Esophagus squamous epithelium (tissue), 5 donors: Measurements from ENCODE around the gene SLC45A1. TPM values are rescaled to one million over a fixed set of nuclear protein-coding genes. Genes with fewer than 3 reads are reported as not detected.

ENCODE experiments used
- DNase-seq: peaks from one replicate; lab custom pipeline; 2025; lab: John Stamatoyannopoulos, UW
- H3K27ac ChIP-seq, 4 donors: fragments of 200-600 bp; sonication (generic); one replicate each; pipeline ENCODE4 v1.5.1; 2016 to 2019; ENCODE audit warnings: mild to moderate bottlenecking in 1 of 4
- H3K27me3 ChIP-seq, 4 donors: fragments of 200-600 bp; sonication (generic); 1 replicate in 3 of 4; 2 replicates in 1 of 4; pipeline versions ENCODE4 v1.5.1 to v1.6.0; 2017 to 2021; ENCODE audit warnings: antibody characterized with exemption in 1 of 4
- H3K36me3 ChIP-seq, 3 donors: fragments of 200-600 bp; sonication (generic); one replicate each; pipeline ENCODE4 v1.5.1; 2016 to 2019
- H3K4me1 ChIP-seq, 3 donors: fragments of 200-600 bp; sonication (generic); one replicate each; pipeline ENCODE4 v1.5.1; 2017 to 2019
- H3K4me3 ChIP-seq, 4 donors: fragments of 200-600 bp; sonication (generic); 1 replicate in 3 of 4; 2 replicates in 1 of 4; pipeline ENCODE4 v1.5.1; 2016 to 2019; ENCODE audit warnings: mild to moderate bottlenecking in 2 of 4, moderate library complexity in 1 of 4
- H3K9me3 ChIP-seq, 3 donors: fragments of 200-600 bp; sonication (generic); one replicate each; pipeline ENCODE4 v1.5.1; 2016 to 2019
- CTCF ChIP-seq, 6 experiments: fragments of 450-650 bp in 4 of 6; fragments of 200-600 bp in 2 of 6; sonication (generic) in 2 of 6; IDR thresholded peaks; one replicate each; pipeline ENCODE4 v1.5.1; 2016 to 2019; ENCODE audit warnings: antibody characterized with exemption in 6 of 6, mild to moderate bottlenecking in 4 of 6, moderate library complexity in 4 of 6
- POLR2A ChIP-seq, 4 donors: fragments of 450-650 bp; IDR thresholded peaks; one replicate each; pipeline ENCODE4 v1.6.1; 2017; ENCODE audit warnings: antibody characterized with exemption in 4 of 4, mild to moderate bottlenecking in 4 of 4, moderate library complexity in 3 of 4
- WGBS, 2 donors: methylation state at CpG; one replicate each; pipeline ENCODE4 v1.1.5; 2018; 5-methylcytosine and 5-hydroxymethylcytosine counted together
- intact Hi-C: fragments of 100-400 bp; cut with DNase I; formaldehyde crosslinking; loops from one replicate; pipeline ENCODE4 v1.15.0; 2022
- total RNA-seq, 4 donors: library from RNA; depleted of rRNA; stranded (reverse); fragments of >200 nt; gene quantifications; one replicate each; pipeline ENCODE4 v1.1.0, GENCODE V29; 2016
- donor health status: DM: yes; HTN: yes; CAD: no.

The SLC45A1 gene
- total RNA-seq, 4 donors from 2014 or later: 0.13 to 3.4 (median 0.81) TPM

- TF ChIP-seq CTCF (IDR thresholded peaks at IDR 0.05) (no peak), POLR2A (IDR thresholded peaks at IDR 0.05) (no peak)
- H3K9me3 ChIP-seq: no peaks in the 10 kb centered on the region
- H3K36me3 ChIP-seq: peaks cover 0 to 50% (median 0%) of the 10 kb centered on the region in 3 donors
- H3K27me3 ChIP-seq: no peaks in the 10 kb centered on the region
- DNase-seq: no peak
- H3K4me3 ChIP-seq: no peak overlapping the region
- H3K27ac ChIP-seq: no peak overlapping the region
- peaks cover 8 to 73% (median 28%) of the 10 kb centered on the region in 3 donors for H3K4me1 ChIP-seq
- intact Hi-C loops: no loop called here
Observed at GRCh38 chr1:8386247-8386646, 68.3 kb downstream of the SLC45A1 start.

GRCh38 chr1:8388732-8389562 lies 71.0 kb downstream of the SLC45A1 start:
- no peak for TF ChIP-seq POLR2A (IDR thresholded peaks at IDR 0.05)
- TF ChIP-seq CTCF (IDR thresholded peaks at IDR 0.05): no peak
- intact Hi-C loops: no loop called here
- H3K4me3 ChIP-seq: no peak overlapping the region
- WGBS, 2 donors: 96 to 97% methylated on average over 10 to 11 of the region's 12 CpGs
- peaks cover 0 to 57% (median 0%) of the 10 kb centered on the region in 3 donors for H3K36me3 ChIP-seq
- DNase-seq: no peak
- H3K27me3 ChIP-seq: no peaks in the 10 kb centered on the region
- H3K9me3 ChIP-seq: no peaks in the 10 kb centered on the region
- peaks cover 0 to 67% (median 13%) of the 10 kb centered on the region in 3 donors for H3K4me1 ChIP-seq
- no peak overlapping the region for H3K27ac ChIP-seq

GRCh38 chr1:8389958-8390535 lies 72.1 kb downstream of the SLC45A1 start:
- H3K27me3 ChIP-seq: no peaks in the 10 kb centered on the region
- H3K4me3 ChIP-seq: no peak overlapping the region
- H3K4me1 ChIP-seq: peaks cover 0 to 64% (median 8%) of the 10 kb centered on the region in 3 donors
- no peaks in the 10 kb centered on the region for H3K9me3 ChIP-seq
- intact Hi-C loops: no loop called here
- 85 to 89% methylated on average over 7 of the region's 7 CpGs for WGBS, 2 donors
- H3K27ac ChIP-seq: no peak overlapping the region
- no peak for DNase-seq
- no peak for TF ChIP-seq CTCF (IDR thresholded peaks at IDR 0.05)
- TF ChIP-seq POLR2A (IDR thresholded peaks at IDR 0.05): no peak
- H3K36me3 ChIP-seq: peaks cover 0 to 50% (median 0%) of the 10 kb centered on the region in 3 donors

- no peaks in the 10 kb centered on the region for H3K27me3 ChIP-seq
- peaks cover 0 to 56% (median 0%) of the 10 kb centered on the region in 3 donors for H3K36me3 ChIP-seq
- intact Hi-C loops: no loop called here
- H3K9me3 ChIP-seq: no peaks in the 10 kb centered on the region
- no peak overlapping the region for H3K4me3 ChIP-seq
- 81 to 84% methylated on average over 4 of the region's 4 CpGs for WGBS, 2 donors
- H3K4me1 ChIP-seq: peaks cover 4 to 65% (median 6%) of the 10 kb centered on the region in 3 donors
- no peak for DNase-seq
- TF ChIP-seq CTCF (IDR thresholded peaks at IDR 0.05) (no peak), POLR2A (IDR thresholded peaks at IDR 0.05) (no peak)
- H3K27ac ChIP-seq: no peak overlapping the region
Observed at GRCh38 chr1:8390707-8391106, 72.8 kb downstream of the SLC45A1 start.

GRCh38 chr1:8392522-8392921 lies 74.6 kb downstream of the SLC45A1 start:
- Histone ChIP-seq H3K36me3 (peaks cover 0 to 61% (median 0%) of the 10 kb centered on the region in 3 donors), H3K4me1 (peaks cover 16 to 67% (median 23%) of the 10 kb centered on the region in 3 donors), H3K9me3 (no peaks in the 10 kb centered on the region), H3K4me3 (no peak overlapping the region), H3K27me3 (no peaks in the 10 kb centered on the region), H3K27ac (no peak overlapping the region)
- DNase-seq: no peak
- 93 to 94% methylated on average over 6 to 7 of the region's 7 CpGs for WGBS, 2 donors
- no peak for TF ChIP-seq CTCF (IDR thresholded peaks at IDR 0.05)
- no peak for TF ChIP-seq POLR2A (IDR thresholded peaks at IDR 0.05)
- intact Hi-C loops: no loop called here
